ENCODE results near the gene RYR2. TPM values are rescaled to one million over a fixed set of nuclear protein-coding genes. Genes with fewer than 3 reads are reported as not detected.

Gene RYR2
- total and polyA plus RNA-seq, 2 of the 8 experiments (the other 6 are each of a cell fraction or from before 2014, with no cell fraction given), result 1.3 to 4.4 TPM

DNA sequence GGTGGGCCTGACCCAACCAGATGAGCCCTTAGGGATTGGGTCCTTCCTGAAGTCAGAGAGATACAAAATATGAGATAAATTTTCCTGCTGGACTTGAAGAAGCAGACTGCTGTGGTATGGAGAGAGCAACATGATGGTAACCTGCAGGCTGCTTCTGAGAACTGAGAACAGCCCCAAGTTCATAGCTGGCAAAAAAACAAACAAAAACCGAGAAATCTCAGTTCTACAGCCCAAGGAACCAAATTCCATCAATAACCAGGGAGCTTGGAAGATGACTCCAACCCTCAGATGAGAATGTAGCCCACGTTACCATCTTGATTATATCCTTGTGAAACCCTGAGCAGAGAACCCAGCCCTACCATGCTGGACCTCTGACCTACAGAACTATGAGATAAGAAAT, 532.6 kb downstream of the RYR2 start (continued):
- TF ChIP-seq, protein P1, sequence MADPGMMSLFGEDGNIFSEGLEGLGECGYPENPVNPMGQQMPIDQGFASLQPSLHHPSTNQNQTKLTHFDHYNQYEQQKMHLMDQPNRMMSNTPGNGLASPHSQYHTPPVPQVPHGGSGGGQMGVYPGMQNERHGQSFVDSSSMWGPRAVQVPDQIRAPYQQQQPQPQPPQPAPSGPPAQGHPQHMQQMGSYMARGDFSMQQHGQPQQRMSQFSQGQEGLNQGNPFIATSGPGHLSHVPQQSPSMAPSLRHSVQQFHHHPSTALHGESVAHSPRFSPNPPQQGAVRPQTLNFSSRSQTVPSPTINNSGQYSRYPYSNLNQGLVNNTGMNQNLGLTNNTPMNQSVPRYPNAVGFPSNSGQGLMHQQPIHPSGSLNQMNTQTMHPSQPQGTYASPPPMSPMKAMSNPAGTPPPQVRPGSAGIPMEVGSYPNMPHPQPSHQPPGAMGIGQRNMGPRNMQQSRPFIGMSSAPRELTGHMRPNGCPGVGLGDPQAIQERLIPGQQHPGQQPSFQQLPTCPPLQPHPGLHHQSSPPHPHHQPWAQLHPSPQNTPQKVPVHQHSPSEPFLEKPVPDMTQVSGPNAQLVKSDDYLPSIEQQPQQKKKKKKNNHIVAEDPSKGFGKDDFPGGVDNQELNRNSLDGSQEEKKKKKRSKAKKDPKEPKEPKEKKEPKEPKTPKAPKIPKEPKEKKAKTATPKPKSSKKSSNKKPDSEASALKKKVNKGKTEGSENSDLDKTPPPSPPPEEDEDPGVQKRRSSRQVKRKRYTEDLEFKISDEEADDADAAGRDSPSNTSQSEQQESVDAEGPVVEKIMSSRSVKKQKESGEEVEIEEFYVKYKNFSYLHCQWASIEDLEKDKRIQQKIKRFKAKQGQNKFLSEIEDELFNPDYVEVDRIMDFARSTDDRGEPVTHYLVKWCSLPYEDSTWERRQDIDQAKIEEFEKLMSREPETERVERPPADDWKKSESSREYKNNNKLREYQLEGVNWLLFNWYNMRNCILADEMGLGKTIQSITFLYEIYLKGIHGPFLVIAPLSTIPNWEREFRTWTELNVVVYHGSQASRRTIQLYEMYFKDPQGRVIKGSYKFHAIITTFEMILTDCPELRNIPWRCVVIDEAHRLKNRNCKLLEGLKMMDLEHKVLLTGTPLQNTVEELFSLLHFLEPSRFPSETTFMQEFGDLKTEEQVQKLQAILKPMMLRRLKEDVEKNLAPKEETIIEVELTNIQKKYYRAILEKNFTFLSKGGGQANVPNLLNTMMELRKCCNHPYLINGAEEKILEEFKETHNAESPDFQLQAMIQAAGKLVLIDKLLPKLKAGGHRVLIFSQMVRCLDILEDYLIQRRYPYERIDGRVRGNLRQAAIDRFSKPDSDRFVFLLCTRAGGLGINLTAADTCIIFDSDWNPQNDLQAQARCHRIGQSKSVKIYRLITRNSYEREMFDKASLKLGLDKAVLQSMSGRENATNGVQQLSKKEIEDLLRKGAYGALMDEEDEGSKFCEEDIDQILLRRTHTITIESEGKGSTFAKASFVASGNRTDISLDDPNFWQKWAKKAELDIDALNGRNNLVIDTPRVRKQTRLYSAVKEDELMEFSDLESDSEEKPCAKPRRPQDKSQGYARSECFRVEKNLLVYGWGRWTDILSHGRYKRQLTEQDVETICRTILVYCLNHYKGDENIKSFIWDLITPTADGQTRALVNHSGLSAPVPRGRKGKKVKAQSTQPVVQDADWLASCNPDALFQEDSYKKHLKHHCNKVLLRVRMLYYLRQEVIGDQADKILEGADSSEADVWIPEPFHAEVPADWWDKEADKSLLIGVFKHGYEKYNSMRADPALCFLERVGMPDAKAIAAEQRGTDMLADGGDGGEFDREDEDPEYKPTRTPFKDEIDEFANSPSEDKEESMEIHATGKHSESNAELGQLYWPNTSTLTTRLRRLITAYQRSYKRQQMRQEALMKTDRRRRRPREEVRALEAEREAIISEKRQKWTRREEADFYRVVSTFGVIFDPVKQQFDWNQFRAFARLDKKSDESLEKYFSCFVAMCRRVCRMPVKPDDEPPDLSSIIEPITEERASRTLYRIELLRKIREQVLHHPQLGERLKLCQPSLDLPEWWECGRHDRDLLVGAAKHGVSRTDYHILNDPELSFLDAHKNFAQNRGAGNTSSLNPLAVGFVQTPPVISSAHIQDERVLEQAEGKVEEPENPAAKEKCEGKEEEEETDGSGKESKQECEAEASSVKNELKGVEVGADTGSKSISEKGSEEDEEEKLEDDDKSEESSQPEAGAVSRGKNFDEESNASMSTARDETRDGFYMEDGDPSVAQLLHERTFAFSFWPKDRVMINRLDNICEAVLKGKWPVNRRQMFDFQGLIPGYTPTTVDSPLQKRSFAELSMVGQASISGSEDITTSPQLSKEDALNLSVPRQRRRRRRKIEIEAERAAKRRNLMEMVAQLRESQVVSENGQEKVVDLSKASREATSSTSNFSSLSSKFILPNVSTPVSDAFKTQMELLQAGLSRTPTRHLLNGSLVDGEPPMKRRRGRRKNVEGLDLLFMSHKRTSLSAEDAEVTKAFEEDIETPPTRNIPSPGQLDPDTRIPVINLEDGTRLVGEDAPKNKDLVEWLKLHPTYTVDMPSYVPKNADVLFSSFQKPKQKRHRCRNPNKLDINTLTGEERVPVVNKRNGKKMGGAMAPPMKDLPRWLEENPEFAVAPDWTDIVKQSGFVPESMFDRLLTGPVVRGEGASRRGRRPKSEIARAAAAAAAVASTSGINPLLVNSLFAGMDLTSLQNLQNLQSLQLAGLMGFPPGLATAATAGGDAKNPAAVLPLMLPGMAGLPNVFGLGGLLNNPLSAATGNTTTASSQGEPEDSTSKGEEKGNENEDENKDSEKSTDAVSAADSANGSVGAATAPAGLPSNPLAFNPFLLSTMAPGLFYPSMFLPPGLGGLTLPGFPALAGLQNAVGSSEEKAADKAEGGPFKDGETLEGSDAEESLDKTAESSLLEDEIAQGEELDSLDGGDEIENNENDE (IDR thresholded peaks at IDR 0.05; ENCODE audit: insufficient replicate concordance, low read length), result no peak
- no peak for TF ChIP-seq KDM5A (IDR thresholded peaks at IDR 0.05; ENCODE audit: low read length)
